GDM1 (cell line): Measurements from ENCODE around the gene DPCD.

ENCODE experiments used
- DNase-seq: peaks from one replicate; lab custom pipeline; 2025; lab: John Stamatoyannopoulos, UW

The DPCD gene

DNA sequence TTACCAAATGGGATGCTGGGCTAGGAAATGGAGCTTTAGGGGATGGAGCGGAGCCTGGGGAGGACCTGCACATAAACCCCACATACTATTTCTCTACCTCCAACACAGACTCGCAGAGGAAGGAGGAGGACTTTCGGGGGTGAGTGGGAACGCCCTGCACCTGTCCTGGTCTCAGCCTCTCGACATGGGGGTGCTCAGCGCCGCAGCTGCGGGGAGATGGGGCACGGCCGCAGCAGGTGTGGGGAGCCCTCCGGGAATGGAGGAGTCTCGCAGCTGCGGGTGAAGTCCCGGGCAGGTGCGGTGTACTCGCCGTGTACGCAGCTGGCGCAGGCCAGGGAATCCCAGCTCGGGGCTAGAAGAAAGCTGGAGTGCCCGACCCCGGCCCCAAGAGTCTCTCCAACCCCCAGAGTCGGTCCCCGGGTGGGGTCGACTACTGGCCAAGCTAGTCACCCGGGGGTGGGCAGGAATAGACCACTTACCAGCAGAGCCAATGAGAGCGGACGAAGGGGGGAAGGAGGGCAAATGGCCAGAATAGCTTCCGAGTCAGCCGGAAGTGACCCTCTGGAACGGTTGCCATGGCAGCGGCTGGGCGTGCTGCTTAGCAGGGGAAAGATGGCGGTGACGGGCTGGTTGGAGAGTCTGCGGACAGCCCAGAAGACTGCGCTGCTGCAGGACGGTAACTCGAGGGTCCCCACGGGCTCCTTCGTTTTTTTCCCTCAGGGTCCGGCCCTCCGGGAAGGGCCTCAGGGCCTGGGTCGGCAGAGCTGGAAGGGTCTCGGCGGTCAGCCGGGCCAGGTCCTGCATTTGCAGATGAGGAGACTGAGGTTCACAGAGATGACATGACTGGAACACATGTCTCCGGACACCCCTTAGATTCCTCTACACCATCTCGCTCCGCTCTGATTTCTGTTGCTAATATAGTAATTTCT lies at the start of gene DPCD, which contains the start of gene POLL:
TSS of gene DPCD (plus strand) at position 597 of the 929 bp plus-strand sequence. CDS start at position 613, 16 bp downstream.
TSS of gene POLL (minus strand) at position 533 of the 929 bp plus-strand sequence. CDS start 897 bp downstream, outside the sequence.
- DNase-seq, result peak; percentile 88

DNA sequence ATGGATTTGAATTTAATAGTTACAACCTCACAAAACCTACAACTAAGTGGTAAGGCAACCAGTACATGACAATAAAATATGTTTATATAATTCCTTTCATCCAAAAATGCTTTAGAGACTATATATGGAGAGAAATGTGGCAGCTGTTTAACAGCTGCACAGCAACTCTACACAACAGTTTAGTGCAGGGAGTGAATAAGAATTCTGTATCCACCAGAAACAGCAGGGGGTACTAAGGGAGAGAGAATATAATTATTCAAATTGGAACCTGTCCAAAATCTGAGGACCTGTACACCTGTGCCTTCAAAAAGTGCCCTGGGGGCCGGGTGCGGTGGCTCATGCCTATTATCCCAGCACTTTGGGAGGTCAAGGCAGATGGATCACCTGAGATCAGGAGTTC lies 49.7 kb upstream of the DPCD start:
- no peak for DNase-seq

DNA sequence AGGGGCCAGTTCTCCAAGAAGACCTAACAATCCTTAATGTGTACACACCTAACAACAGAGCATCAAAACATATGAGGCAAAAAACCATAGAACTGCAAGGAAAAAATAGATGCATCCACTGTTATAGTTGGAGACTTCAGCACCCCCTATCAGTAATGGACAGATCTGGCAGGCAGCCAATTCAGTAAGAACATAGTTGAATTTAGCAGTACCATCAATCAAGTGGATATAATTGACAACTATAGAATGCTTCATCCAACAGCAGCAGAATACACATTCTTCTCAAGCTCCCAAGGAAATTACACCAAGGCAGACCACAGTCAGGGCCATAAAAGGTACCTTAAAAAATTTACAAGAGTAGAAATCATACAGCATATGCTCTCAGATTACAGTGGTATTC lies 42.2 kb upstream of the DPCD start:
- DNase-seq, result no peak

DNA sequence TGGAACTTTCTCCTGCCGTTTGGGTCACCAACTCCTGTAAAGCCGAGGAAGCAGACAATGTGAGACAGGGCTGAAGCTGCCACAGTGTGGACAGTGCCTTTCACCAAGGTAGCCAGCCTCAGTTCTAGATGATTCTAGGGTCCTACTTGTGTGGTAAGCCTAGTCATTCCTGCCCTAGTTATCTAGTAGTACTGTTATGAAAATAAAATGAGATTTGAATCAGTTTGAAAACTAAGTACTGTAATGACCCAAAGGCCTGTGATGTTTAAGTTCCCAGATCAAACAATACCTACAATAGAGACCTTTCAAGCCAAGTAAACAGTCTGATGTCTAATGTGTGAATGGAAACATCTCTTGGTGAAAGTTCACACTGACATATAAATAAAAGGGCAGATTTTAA lies 37.2 kb upstream of the DPCD start:
- DNase-seq, result no peak

DNA sequence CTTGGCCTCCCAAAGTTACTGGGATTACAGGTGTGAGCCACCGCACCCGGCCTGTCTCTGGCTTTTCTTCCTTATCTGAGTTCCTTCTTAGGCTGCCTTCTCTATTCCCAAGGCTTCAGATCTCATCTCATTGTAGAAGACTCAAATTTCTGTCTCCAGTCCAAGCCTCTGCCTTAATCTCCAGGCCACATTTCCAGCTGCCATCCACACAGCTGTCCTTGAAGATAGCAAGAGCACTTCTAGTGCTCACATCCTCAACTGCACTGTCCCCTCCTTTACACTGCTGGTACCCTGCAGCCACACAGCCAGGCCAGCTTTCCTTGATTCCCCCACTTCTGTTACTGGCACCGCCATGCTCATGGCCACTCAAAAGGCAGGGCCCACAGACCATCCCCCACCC lies 35.7 kb upstream of the DPCD start:
- no peak for DNase-seq

DNA sequence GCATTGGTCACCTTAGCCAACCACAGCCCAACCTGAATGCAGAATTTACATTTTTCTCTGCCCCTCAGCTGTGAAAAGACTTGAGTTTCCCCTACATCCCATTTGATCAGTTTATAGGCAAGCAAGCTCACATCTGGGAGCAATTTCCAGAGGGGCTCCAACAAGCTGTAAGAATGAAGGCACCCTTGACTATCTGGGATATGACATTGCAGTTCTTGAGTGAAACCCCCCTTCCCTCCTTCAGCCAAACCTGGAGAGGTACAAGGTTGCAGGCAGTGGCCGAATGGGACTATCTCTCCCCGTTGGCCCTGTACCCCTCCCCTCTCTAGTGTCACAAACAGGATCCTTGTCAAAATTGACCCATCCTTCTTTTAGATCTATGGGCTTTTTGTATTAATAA lies 30.6 kb upstream of the DPCD start:
- no peak for DNase-seq

DNA sequence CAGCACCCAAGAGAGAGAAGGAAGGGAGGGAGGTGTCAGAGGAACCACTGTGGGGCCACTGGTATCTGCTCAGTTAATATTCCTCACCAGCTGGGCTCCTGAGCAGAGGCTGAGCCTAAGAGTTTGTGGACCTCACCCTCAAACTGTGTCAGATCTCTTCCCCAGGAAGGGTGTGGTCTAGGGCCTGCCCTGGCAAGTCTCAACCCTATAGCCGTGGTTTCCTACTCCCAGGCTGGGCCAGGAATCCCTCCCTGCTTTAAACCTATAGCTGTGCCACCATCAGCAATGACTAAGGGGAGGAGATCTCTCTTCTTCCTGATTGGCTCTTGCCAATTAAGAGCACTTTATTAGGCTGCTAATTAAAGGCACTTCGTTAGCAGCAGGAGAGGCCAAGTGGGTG lies 29.9 kb upstream of the DPCD start:
- peak; percentile 78 for DNase-seq

DNA sequence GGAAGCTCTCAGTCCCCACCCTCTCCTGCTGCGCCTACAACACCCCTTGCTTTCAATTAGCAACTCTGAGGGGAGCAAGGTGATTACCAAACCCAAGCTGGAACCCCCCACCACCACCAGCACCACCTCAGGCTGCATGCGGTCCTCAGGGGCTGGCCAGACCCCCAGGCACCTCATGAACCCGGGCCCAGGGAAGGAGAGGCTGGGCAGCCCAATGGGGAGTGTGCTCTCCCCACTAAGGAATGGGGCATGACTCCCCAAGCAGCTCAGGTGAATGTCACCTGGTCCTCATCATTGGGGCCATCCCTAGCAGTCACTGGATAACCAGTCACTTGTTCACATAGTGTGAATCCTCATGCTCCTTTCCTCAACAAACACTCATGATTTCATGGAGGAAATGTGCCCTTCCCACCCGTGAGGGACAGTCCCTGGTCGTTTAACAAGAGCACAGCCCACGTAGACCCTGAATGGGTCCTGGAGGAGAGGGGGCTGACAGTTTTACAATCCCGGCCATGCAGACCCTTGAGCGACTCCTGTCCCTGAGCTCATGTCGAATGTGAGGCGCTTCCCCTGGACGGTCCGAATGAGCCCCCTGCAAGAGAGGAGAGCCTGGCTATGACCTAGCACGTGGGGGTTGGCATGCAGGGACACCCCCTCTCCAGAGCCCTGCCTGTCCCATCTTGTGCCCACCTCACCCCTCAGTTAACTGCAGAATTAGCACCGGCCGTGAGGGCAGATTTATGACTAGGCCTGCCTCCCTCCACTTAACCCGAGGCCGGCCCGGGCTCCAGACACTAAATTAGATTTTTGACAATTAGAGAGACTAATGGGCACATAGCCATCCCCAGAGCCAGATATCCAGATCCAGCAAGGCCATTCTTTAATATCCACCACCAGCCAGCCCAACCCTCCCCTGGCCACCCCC lies 29.2 kb upstream of the DPCD start:
- DNase-seq, result no peak

DNA sequence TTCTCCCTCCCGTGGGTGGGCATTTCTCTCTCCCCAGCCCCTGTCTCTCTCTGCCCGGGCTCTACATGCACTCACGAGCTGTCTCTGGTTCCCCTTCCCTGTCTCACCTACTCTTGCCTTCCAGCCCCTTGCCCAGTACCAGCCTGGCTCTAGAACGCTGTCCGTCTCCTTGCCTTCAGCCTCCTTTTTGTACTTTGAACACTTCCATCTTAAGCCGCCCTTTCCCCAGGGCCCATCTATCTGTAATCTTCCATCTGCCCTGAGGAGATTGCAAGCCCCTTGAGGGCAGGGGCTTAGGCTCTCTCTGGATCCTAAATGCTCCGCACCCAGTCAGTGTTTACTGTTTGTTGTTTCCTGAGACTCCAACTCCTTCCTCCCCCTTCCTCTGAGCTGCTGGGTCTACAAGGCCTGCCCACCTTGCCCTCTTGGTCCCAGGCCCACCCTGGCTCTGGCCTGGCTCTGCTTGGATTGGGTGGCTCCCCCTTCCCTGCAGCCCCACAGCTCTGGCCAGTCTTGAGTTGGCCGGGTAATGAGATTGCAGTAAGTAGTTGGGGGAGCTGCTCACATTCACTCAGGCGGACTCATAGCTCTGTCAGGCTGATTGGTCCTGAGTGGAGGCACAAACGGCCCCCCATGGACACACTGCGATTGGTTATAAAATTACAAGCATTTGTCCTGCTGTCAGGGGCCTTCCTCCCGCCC lies 28.4 kb upstream of the DPCD start:
- DNase-seq, result no peak

DNA sequence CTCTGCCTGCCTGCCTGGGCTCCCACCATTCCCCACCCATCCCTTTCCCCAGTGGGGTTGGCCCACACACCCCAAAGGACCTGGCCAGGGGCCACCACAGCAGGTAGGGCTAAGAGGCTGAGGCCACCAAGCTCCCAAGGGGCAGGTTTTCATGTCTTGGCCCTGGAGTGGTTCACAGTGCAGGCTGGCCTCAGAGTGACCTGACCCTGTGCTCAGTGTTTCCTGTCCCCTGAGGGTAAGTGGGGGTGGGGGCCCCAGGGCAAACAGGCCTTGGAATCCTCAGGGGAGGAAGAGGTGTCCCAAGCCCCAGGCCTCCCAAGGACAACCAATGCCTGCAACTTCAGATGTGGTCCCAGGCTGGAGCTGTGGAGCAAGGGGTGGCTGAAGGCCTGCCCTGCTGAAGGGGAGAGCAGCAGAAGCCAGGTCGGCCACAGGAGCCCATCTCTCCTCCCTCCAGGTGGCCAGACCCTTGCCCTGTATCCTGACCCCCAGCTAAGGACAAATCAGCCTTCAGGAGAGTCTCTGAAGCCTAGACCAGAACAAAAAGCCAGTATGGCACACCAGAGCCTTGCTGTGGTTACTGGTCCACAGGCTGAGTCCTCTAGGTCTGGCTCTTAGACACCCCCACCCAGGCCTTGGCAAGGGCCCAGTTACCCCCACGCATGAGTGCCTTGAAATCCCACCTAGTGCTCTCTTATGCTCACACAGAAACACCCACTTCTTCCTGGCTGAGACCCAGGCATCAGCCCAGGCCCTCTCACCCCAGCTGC lies 27.6 kb upstream of the DPCD start:
- no peak for DNase-seq

DNA sequence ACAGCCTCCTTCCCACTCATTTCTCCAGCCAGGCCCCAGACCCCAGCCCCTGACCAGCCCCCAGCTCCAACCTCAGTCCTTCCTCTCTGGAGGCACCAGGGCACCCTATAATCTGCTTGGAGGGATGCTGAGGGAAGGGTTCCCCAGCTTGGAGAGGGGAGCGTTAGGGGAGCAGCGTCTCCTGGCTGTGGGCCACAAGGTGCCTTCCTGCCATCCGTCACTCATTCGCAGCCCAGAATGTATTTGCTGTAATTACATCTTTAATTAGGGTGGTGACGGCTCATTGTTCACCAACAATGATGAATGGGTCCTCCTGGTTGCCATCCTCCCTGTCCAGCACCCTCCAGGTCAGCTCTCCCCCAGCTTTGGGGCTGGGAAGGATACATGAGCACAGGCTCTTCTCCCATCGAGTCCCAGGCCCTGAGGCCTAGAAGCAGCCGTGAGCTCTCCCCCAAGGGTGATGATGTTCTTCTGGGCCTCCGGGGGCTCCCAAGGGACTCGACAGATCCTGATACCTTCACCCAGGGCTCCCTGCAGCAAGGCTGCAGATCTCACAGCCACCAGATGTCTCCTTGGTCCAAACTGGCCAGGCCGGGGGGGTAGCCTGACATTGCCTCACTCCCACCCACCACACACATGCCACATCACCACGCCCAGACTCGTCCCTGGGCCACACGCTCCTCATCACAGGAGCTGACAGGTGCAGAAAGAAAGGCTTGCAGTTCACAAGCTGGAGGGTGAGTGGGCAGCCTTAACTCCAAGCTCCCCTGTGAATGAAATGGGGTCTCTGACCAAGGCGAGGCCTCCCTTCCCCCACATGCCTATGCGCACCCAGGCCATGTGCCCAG lies 26.8 kb upstream of the DPCD start:
- DNase-seq, result no peak

DNA sequence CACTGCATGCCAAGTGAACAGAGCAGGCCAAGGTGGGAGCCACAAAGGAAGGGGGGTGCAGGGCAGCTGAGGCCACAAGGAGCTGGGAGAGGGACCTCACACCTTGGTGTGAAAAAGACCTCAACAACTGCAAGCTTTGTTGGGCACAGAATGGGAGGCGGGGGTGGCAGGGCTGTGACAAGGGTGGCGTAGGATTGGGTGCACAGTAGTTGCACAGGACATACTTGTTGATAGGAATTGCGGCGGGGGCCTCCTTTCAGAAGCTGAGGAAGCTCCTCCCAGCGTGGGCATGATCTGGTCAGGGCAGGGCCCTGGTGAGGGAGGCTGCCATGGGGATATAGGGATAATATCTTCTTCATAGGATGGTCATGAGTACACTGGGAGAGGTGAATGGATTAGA lies 25.9 kb upstream of the DPCD start:
- DNase-seq, result no peak

DNA sequence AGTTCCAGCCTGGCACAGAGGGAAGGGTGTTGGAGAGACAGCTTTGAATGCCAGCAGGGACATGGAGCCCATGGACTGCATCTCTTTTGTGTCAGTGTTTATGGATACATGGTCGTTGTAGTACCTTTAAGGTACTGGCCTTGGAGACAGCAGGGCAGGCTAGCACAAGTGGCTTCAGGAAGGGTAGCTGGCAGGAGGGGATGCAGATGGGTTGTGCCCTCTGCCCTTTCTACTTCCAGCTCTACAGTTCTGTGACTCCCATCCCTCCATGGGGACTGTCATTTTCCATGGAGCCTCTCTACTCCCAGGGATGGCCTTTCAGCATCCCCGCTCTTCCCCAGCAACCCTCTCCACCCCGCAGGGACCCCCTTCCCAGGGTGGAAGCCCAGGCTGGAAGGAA lies 25.1 kb upstream of the DPCD start:
- DNase-seq, result no peak

DNA sequence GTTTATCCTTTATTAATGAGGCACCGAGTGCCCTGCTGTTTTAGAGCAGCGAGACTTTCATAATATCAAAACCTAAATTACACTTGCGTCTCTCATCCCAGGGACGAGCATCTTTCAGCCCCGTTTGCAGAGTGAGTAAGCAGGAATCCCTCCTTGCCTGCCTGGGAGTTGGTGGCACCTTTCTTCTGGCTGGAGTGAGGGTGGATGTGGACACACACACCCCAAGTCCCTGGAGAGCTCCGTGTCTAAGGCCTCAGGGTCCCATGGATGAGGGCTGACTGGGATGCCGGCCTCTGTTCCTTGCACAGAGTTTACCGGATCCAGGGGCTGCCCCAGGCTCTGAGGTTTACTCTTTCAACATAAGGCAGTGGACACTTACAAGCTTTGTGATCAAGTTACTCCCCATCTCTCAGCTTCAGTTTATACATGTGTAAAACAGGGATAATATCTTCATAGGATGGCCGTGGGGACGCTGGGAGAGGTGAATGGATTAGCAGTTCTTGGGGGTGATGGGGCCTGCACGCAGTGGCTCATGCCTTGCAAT lies 24.6 kb upstream of the DPCD start:
- DNase-seq, result no peak

DNA sequence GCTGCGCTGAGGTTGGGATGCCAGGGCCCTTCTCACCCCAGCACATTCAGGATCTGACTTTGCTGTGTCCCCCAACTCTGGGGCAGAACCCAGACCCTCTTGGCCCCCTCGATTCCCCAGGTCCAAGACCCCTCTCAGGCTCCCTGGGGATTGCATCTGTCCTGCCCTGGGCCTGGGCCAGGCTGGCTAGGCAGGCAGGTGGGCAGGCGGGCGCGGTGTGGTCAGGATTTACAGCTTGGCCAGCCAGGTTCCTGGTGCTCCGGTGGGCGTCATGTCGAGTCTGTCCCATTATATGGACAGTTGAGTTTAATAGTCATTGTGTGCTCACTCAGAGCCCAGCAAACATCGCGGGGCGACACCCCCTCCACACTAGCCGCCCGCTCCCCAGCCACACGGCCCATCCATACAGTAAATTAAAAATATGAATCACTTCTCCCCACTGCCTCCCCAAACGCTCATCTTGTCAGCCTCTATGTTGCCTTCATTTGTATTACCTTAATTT lies 23.6 kb upstream of the DPCD start:
- no peak for DNase-seq

DNA sequence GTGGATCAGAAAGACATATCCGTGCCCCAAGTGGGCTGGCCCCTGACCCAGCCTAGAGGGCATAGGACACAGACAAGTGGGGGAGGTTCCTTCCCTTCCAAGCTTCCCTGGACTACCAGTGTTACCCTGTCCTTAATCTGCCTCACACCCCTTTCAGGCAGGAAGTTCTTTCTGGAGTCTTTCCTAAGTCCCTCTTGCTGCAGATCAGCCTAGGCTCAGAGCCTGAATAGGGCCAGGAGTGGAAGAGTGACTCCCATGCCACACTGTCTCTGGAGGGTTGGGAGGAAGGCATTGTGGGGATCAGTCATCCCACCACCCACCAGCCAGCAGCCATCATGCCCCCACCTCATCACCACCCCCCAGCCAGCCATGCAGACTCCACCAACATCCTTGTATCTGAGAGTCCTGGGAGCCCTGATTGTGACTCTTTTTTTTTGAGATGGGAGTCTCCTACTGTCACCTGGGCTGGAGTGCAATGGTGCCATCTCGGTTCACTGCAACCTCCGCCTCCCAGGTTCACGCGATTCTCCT lies 22.7 kb upstream of the DPCD start:
- DNase-seq, result no peak

DNA sequence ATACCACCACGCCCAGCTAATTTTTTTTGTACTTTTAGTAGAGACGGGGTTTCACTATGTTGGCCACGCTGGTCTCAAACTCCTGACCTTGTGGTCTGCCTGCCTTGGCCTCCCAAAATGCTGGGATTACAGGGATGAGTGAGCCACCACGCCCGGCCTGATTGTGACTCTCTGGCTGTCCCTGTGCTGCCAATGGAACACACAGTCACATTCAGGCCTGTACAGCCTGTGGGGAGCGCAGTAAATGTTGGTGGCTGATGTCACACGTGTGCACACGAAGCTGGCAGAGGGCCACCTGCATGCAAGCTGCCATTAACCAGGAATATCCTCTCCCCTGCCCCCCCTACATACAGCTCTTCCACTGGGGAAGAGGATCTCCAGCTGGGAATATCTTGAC lies 22.2 kb upstream of the DPCD start:
- no peak for DNase-seq

DNA sequence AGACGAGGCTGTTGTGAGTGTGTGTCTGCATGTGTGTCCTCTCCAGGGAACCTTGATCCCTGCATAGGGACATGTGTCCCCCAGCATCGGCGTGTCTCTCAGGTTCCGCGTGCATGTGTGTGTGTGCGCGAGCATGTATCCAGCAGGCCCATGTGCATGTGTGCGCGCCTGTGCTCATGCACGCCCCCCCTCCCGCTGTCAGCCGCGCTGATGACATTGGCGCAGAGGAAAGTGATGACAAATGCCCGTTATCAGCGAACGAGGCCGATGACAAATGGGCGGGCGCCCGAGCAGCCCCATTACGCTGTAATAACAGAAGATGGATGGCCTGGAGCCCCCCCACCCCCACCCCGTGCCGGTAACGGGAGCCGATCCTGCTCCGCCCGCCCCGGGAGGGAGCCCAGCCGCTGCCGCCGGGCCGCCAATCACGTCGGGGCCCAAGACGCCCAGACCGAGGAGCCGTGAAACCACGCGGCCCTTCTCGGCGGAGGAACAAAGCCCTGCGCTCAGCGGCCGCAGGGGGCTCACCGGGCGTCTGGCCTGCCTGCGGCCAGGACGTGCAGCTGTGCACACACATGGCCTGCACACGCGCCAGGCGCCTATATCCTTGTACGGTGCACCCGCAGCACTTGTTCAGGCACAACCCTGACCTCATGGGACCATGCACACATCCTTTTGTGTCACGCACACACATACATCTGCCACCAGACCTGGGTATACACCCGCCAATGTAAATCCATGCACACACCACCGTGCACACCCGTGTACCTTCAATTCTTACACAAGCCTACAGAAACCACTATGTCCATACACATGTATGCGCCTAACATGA lies 21.6 kb upstream of the DPCD start:
- DNase-seq, result no peak
